Fibroblast of skin of back (primary cell): ENCODE measurements around the gene MIGA2.
"Not testable (repeated sequence)": the region's sequence is repeated elsewhere in the genome, so short reads cannot be mapped to it uniquely, and the experiment has no call there.

ENCODE experiments used
- DNase-seq: peaks from one replicate; pipeline ENCODE4 v3.0.0-alpha.2; 2013

MIGA2 gene

DNA sequence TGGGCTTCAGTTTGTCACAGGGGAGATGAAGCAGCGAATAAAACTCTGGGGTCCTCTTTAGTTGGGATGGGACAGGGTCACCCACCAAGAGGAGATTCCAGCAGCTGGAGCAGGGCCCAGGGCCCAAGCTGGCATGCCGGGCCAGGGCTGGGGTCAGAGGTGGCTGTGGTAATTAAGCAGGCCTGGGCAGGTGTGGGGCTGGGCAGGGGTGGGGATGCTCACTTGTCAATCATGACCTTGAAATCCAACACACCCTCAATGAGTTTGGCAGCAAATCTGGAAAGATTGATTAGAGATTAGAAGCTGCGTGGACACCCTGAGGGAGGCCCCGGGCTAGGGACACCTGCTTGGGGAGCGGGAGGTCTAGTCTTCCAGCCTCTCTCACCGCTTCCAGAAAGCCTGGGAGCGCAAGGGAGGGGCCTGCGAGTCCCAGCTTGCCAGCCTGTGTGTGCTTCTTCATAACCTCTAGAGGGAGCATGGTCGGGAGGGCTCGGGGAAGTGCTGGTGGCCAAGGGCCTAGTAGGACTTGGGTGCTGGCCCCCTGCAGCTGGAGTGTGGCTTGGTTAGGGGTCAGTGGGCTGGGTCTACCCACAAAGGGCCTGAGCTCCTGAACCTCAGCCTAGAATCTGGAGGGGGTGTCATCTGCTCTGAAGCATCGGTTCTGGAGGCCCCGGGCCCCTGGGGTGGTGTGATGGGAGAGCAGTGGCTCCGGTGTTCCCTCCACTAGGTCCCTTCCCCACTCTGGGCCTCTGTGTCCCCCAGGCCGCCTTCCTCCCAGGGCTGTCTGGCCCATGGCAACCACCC is 66.6 kb downstream of the MIGA2 start:
- peak; percentile 61 for DNase-seq

DNA sequence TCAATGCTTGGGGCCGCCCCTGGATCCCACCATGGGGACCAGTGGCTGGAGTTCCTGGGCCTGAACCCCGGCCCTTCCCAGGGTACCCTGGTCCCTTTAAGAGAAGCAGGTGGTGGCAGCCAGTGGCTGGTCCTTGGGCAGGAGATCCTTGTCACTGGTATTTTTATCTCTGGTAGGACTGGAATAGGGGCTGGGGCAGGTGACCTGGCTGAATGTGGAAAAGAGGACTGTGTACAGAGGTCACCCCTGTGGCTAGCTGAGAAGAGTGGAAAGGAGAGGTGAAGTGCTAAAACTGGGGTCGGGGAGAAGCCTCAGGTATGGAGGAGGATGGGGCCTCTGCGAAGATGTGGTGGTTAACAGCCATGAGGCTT is 67.2 kb downstream of the MIGA2 start:
- no peak for DNase-seq

DNA sequence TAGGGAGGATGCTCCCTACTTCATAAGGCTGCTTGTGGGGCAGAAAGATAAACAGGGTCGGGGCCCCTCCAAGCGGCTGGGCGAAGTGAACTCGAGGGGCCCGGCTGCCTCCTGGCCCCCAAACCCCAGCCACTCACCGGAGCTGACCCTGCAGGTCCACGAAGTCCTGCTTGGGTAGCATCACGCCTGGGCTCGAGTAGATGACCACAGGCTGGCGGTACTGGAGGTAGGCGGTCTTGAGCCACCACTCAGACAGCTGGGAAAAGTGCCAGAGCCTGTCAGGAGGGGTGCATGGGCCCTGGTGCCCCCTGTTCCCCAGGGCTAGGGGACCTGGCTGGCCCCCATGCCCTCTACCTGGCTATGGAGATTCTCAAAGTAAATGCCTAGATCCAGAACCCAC is 67.6 kb downstream of the MIGA2 start:
- DNase-seq: no peak

DNA sequence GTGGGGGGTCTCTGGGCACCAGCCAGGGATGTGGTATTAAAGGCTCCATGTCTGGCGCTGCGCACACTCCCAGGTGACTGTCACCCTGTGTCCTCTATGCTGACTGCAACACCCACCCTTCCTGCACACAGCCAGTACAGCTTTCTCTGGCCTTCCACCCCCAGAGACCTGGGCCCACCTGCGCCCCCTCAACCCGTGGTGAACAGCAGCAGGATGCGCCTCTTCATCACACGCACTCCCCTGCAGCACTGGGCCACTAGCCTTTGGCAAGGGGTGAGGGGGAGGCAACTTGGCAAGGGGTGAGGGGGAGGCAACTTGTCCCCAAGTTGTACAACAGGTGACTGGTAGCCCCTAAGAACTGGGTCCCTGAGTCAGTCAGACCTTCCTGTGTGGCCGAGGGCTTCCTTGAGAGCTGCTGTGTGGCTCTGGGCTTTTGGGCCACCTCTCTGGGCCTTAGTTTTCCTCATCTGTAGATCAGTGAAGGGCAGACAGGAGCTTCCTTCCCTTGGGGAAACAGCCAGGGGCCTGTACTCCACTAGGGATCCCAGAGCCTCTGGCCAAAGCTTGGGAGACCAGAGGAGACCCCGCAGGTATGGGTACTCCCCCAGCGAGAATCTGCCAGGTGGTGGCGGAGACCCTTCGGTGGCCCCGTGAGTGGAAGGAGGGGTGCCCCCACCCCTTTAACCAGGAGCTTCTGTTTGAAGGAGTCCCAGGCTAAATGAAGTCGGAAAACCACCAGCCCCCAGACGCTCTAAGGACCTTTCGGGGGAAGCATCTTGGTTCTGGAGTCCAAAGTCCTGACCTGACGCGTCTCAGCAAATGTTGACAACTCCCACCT is 69.7 kb downstream of the MIGA2 start:
- DNase-seq: no peak

DNA sequence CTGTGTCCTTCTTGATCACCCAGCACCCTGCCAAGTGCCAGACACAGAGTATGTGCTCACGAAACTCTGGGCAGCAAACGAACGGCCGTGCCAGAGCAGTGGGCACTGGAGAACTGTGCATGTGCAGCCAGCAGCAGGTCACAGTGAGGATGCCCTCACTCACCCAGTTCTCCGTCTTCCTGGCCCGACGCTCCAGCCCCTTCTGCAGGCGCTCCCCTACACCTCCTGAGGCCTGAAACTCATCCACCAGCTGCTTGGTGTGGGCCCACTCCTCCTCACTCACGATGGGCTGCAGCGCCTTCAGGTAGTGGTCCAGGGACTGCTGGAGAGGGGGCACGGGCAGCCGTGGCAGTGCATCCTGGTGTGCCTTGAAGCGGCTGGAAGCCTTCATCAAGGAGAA is 71.2 kb downstream of the MIGA2 start:
- no peak for DNase-seq

DNA sequence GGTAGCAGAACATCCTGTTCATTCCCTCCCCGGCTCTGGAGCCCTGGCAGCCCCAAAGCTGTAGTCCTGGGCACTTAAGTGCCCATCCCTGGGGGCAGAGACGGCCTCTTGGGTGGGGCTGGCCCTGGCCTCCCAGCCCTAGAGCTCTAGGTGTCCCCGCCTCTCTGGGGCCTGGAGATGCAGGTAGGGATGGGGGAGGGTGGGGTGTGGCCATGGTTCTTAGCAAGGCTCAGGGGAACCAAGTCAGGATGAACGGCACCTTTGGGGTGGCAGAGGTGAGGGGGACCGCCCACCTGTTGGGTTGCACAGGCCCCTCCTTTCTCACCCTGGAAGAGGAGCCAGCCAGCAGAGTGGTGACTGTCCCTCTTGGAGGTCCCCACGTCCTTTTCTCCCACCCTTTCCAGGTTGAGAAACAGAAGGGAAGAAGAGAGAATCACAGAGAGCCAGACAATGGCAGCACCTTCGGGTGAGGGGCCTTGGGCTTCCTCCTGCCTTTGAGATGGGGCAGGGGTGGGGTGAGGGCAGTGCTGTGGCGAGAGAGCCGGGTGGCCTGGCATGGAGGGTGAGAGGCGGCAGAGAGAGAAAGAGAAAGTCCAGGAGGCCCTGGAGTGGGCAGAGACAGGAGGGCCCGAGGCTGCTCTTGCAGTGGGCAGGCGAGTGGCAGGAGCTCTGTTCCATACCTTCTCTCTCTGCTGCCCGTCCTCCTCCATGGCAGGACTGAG is 71.8 kb downstream of the MIGA2 start:
- DNase-seq: no peak

DNA sequence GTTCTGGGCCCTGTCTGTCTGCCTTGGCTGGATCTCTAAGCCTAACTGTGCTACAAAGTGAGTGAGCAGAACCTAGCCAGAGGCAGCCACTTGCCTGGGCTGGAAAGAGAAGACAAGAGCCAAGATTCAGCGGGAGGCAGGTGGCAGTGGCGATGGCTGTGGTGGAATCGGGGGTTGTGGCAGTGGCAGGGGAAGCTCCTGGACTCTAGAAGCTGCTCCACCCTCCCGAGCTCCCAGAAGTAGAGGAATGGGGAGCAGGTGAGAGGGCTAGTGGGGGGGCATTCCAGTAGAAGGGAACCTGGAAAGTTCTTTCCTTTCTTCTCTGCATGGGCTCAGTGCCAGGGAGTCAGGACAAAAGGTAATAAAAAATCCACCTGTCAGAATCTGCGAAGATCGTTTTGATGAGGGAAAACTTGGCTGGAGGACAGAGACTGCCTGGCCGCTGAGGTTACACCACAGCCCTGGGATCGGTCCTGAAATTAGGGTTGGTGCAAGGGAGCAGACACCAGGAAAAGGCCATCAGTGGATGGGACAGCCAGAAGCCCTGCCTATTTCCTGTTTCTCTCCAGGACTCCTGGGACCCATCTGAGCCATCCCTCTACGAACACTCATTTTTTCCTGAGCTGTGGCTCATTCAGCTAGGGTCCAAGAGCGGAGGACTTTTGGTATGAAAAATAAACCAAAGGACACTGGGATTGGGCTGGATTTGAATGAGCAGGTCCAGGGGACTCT is 72.5 kb downstream of the MIGA2 start:
- DNase-seq: no peak

DNA sequence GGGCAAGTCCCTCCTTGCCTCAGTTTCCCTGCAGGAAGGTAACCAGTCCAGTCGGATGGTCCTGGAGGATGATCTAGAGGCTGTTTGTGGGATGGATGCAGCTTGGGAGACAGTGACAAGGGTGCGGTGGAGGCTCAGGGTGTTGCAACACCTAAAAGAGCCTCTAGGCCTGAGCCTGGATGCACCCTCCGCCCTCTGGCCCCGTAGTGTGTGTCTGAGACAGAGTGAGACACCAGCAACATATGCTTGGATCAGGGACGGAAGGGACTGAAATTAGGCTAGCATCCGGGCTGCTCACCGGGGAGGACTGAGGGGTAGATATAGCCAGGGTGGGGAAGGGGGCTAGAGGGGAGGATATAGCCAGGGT is 73.1 kb downstream of the MIGA2 start:
- DNase-seq: peak; percentile 23

DNA sequence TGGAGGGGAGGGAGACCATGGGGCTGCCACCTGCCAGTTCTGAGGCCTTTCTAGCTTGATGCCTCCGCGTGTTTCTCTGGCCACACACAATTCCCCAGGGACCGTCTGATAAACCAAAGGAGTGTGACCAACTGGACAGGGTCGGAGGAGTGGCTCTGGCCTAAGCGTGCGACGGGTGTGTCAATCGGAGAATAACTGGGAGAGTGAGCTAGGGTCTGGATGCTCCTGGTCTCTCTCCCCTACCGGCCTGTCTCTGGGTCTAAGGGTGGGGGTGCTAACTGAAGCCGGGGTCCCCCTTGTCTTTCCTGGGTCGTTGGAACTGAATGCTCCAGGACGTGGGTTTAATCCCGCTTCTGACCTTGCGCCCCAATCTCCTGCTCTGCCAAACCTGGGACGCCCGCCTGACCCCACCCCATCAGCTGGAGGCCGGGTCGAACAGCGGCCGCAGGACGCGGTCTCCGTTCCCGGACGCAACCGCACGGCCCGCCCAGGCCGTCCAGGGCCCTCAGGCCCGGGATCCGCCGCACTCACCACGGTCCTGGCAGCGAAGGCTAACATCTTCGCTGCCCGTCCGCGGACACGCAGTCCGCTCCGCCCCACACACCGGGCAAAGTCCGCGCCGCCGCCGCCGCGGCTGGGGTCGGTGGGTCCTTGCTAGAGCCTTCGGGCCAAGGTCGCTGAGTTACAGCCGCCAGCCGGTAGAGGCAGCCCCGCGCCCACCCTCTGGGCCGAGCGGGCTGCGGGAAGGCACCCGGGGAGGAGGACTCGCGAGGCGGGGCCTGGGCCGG is 73.7 kb downstream of the MIGA2 start:
- DNase-seq: peak; percentile 47

DNA sequence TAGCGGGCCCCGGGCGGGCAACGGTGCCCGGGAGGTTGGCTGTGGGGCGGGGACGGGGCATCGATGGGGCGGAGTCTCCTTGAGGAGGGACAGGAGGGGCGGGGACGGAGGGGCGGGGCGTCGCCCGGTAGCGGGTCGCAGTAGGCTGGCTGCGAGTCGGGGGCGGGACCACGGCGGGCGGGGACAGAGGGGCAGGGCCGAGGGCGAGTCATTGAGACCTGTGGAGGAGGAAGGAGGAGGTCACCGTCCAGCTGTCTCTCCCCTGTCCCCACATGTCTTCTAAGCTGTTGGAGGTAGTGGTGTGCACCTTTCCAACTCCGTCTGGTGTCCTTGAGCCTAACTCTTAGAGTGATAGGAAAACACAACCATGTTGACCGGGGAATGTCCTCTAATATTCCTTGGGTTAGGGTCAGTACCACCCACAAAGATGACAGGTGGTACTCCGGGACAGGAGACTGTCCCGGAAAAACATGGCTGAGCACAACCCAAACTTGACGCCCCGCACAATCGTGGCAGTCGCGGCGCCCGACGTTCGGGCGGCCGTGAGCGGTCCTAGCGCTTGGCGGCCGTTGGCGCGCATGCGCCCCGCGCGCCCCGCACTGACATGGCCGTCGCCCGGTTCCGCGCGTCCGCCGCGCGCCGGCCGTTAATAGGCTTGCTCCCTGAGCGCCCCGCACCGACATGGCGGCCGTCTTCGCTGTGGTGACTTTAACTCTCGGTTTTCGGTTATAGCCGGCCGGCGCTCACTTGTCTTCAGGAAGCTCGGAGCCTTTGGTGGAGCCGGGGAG is 74.5 kb downstream of the MIGA2 start, which contains the start of the genes CRAT and PTPA:
CRAT (minus strand) TSS at position 54 of the 788 bp plus-strand sequence. CDS start 284 bp downstream, outside the sequence.
PTPA (plus strand) TSS at position 676 of the 788 bp plus-strand sequence. CDS start 186 bp downstream, outside the sequence.
- DNase-seq: peak; percentile 93

DNA sequence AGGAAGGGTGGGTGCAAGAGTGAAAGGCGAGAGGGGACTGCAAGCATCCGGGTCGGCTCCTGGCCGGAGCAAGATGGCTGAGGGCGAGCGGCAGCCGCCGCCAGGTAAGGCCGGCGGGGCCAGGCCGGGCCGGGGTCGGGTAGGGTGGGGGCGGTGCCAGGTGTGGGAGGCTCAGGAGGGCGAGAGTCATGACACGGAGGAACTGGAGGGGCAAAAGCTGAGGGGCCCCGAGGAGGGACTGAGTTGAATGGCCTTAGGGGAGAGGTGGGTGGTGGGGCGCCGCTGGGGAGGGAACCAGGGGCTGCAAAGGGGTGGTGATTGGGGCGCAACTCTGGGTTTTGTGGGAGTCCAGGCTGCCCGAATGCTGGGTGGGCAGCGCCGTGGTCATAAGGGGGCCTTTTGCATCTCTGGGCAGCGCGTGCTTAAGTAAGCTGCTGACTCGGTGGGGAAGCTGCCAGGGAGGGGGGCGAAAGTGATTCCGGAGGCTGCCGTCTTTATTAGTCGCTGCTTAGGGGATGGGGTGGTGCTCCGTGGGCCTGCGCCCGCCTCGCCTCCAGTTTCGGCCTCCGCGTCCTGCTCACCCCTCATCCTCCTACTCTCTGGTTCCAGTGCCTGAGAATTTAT is 75.2 kb downstream of the MIGA2 start:
- peak; percentile 50 for DNase-seq

DNA sequence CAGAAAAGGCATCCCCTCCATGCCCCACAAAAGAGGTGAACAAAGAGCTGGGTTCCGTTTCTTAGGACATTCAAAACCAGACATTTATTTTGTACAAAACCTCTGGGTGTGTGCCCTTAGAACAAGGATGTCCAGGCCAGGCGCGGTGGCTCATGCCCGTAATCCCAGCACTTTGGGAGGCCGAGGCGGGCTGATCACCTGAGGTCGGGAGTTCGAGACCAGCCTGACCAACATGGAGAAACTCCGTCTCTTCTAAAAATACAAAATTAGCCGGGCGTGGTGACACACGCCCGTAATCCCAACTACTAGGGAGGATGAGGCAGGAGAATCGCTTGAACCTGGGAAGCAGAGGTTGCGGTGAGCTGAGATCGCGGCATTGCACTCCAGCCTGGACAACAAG is 76.1 kb downstream of the MIGA2 start:
- DNase-seq: not testable (repeated sequence)

DNA sequence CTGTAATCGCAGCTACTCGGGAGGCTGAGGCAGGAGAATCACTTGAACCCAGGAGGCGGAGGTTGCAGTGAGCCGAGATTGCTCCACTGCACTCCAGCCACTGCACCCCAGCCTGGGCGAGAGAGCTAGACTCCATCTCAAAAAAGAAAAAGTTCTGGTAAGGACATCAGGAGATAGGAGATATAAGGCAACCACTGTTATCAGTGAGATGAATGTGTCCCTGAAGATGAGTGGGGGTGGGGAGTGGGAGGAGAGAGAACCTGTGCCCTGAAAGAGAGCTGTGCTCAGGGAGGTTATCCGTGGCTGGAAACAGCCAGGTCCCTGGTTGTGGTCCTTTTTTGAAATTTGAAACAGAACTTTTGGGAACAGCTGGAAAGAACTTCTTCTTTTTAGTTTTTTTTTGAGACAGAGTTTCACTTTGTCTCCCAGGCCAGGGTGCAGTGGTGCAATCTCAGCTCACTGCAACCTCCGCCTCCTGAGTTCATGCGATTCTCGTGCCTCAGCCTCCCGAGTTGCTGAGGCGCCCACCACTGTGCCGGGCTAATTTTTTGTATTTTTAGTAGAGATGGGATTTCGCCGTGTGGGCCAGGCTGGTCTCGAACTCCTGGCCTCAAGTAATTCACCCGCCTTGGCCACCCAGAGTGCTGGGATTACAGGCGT is 77.3 kb downstream of the MIGA2 start:
- no peak for DNase-seq

DNA sequence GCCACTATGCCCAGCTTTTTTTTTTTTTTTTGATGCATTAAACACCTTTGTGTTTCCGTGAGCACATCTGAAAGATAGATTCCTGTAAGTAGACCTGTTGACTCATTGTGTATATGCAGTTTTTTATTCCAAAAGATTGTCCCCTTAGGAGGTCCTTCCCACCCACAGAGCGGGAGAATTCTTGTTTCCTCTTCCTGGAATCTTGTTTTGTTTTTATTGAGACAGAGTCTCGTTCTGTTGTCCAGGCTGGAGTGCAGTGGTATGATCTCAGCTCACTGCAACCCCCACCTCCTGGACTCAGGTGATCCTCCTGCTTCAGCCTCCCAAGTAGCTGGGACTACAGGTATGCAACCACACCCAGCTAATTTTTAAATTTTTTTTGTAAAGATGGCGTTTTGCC is 82.4 kb downstream of the MIGA2 start:
- no peak for DNase-seq

DNA sequence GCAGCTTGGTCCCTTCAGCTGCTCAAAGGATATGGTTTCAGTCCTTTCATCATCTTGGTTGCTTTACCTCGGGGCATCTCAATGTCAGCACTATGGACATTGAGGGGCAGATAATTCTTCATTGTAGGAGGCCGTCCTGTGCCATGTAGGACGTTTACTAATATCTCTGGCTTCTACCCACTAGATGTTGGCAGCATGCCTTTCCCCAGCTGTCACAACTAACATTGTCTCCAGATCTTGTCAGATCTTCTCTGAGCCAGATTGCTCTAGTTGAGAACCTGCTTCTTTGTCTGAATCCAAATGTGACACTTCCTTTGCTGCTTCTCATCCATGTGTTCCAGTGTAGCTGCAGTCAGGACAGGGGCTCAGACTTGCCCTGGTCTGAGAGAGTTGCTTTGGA is 85.1 kb downstream of the MIGA2 start:
- DNase-seq: peak; percentile 16
